ENCODE measurements around the gene MAP4K4. TPM values are rescaled to one million over a fixed set of nuclear protein-coding genes. Genes with fewer than 3 reads are reported as not detected.
A peak's percentile ranks its signal among the peaks of the same experiment; 100 is the strongest.

Gene MAP4K4
- total RNA-seq, 1 experiment from 2014 or later, result 162 TPM

DNA sequence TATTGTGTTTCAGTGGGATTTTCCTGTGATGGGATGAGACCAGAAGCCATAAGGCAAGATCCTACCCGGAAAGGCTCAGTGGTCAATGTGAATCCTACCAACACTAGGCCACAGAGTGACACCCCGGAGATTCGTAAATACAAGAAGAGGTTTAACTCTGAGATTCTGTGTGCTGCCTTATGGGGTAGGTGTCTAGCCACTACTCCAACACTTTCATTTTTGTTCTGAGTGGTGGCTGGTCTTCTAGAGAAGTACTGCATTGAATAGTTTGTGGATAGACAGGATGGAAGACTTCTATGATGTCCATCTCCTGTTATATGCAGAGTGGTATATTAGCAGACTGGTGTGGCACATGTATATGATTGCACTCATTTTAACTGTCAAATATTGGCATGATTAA lies 176.6 kb downstream of the MAP4K4 start:
- Mint-ChIP-seq H3K36me3 (ENCODE audit: insufficient read depth, unreplicated experiment) (peaks cover 94% of the 10 kb centered on the region), H3K4me1 (ENCODE audit: insufficient read depth, unreplicated experiment) (no peaks in the 10 kb centered on the region), H3K4me3 (ENCODE audit: unreplicated experiment) (no peak overlapping the region), H3K27me3 (ENCODE audit: insufficient read depth, unreplicated experiment) (no peaks in the 10 kb centered on the region), H3K9me3 (ENCODE audit: unreplicated experiment) (no peaks in the 10 kb centered on the region), H3K27ac (ENCODE audit: low read depth, unreplicated experiment) (no peak overlapping the region)
- POLR2A ChIA-PET, result no interaction called here
- intact Hi-C loops (cut with micrococcal nuclease), result no loop called here
- CTCF ChIA-PET, result interaction anchor here (1.0 to 2.5 kb wide), 4 partner anchors 10 to 531 kb away, joined by 3 to 13 read pairs (median 6); no protein-coding TSS in a partner anchor
- TF ChIP-seq, protein P1, sequence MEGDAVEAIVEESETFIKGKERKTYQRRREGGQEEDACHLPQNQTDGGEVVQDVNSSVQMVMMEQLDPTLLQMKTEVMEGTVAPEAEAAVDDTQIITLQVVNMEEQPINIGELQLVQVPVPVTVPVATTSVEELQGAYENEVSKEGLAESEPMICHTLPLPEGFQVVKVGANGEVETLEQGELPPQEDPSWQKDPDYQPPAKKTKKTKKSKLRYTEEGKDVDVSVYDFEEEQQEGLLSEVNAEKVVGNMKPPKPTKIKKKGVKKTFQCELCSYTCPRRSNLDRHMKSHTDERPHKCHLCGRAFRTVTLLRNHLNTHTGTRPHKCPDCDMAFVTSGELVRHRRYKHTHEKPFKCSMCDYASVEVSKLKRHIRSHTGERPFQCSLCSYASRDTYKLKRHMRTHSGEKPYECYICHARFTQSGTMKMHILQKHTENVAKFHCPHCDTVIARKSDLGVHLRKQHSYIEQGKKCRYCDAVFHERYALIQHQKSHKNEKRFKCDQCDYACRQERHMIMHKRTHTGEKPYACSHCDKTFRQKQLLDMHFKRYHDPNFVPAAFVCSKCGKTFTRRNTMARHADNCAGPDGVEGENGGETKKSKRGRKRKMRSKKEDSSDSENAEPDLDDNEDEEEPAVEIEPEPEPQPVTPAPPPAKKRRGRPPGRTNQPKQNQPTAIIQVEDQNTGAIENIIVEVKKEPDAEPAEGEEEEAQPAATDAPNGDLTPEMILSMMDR (IDR thresholded peaks at IDR 0.05; ENCODE audit: unreplicated experiment), result no peak
- DNase-seq (ENCODE audit: unreplicated experiment), result no peak
- BruUV-seq (replicated peaks), result no TSS peak

GRCh38 chr2:101879466-101879865 lies 182.0 kb downstream of the MAP4K4 start:
- no peaks in the 10 kb centered on the region for H3K27me3 Mint-ChIP-seq (ENCODE audit: insufficient read depth, unreplicated experiment)
- H3K36me3 Mint-ChIP-seq (ENCODE audit: insufficient read depth, unreplicated experiment), result peaks cover 79% of the 10 kb centered on the region
- no peak for DNase-seq (ENCODE audit: unreplicated experiment)
- no peaks in the 10 kb centered on the region for H3K9me3 Mint-ChIP-seq (ENCODE audit: unreplicated experiment)
- TF ChIP-seq, protein P1 (IDR thresholded peaks at IDR 0.05; ENCODE audit: unreplicated experiment), result no peak
- BruUV-seq (replicated peaks), result no TSS peak
- H3K4me3 Mint-ChIP-seq (ENCODE audit: unreplicated experiment), result no peak overlapping the region
- H3K4me1 Mint-ChIP-seq (ENCODE audit: insufficient read depth, unreplicated experiment), result no peaks in the 10 kb centered on the region
- H3K27ac Mint-ChIP-seq (ENCODE audit: low read depth, unreplicated experiment), result no peak overlapping the region
- ChIA-PET CTCF (interaction anchor here (0.7 to 1.7 kb wide), 3 partner anchors 17 to 362 kb away, joined by 3 to 7 read pairs (median 3); no protein-coding TSS in a partner anchor), POLR2A (interaction anchor here (0.5 kb wide), 1 partner anchor 177 kb away, joined by 3 read pairs; no protein-coding TSS in a partner anchor)
- intact Hi-C loops (cut with micrococcal nuclease), result no loop called here

- peaks cover 65% of the 10 kb centered on the region for H3K36me3 Mint-ChIP-seq (ENCODE audit: insufficient read depth, unreplicated experiment)
- no peak for DNase-seq (ENCODE audit: unreplicated experiment)
- ChIA-PET POLR2A (no interaction called here), CTCF (interaction anchor here (0.5 to 5.6 kb wide), 6 partner anchors 12 to 579 kb away, joined by 3 to 65 read pairs (median 6); no protein-coding TSS in a partner anchor)
- no peaks in the 10 kb centered on the region for H3K9me3 Mint-ChIP-seq (ENCODE audit: unreplicated experiment)
- TF ChIP-seq, protein P1 (IDR thresholded peaks at IDR 0.05; ENCODE audit: unreplicated experiment), result no peak
- no peak overlapping the region for H3K27ac Mint-ChIP-seq (ENCODE audit: low read depth, unreplicated experiment)
- intact Hi-C loops (cut with micrococcal nuclease), result loop anchor here (5.0 kb wide), 2 partner anchors 361 to 476 kb away; partner anchors contain the start of gene IL18R1
- BruUV-seq (replicated peaks), result no TSS peak
- H3K27me3 Mint-ChIP-seq (ENCODE audit: insufficient read depth, unreplicated experiment), result no peaks in the 10 kb centered on the region
- no peak overlapping the region for H3K4me3 Mint-ChIP-seq (ENCODE audit: unreplicated experiment)
- no peaks in the 10 kb centered on the region for H3K4me1 Mint-ChIP-seq (ENCODE audit: insufficient read depth, unreplicated experiment)
Measured at GRCh38 chr2:101881131-101881530, 183.6 kb downstream of the MAP4K4 start.

DNA sequence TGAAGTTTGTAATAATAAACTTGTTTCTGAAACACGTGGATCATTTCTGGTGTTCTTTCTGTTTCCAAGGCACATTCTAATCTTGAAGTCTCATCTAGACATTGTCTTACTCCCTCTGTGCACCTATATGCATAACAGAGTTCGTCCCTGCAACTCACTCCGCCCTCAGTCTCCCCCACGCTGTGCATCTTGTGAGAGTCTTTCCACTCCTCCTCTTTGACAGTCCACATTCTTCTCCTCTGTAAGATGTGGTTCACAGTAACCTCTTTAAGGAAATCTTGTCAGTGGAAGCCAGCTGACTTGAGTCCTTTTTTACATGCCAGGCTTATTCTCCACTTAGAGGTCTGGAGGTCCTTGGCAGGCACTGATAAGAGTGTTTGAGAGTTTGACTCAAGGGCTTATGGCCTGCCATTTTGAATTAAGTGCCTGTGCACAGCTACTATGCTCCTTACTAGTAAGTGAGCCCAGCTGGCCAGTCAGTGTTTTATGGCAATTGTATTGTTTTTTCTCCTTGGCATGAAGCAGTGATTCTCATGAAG lies 185.3 kb downstream of the MAP4K4 start:
- intact Hi-C loops (cut with micrococcal nuclease), result loop anchor here (5.0 kb wide), 2 partner anchors 359 to 474 kb away; partner anchors contain the start of gene IL18R1
- Mint-ChIP-seq H3K27me3 (ENCODE audit: insufficient read depth, unreplicated experiment) (no peaks in the 10 kb centered on the region), H3K27ac (ENCODE audit: low read depth, unreplicated experiment) (peak overlapping the region; percentile 46), H3K4me1 (ENCODE audit: insufficient read depth, unreplicated experiment) (no peaks in the 10 kb centered on the region), H3K4me3 (ENCODE audit: unreplicated experiment) (no peak overlapping the region), H3K9me3 (ENCODE audit: unreplicated experiment) (no peaks in the 10 kb centered on the region), H3K36me3 (ENCODE audit: insufficient read depth, unreplicated experiment) (peaks cover 67% of the 10 kb centered on the region)
- DNase-seq (ENCODE audit: unreplicated experiment), result no peak
- ChIA-PET CTCF (interaction anchor here (1.0 to 5.6 kb wide), 20 partner anchors 10 to 569 kb away, joined by 4 to 65 read pairs (median 14); partner anchors contain the start of gene IL1R1), POLR2A (interaction anchor here (0.6 to 1.4 kb wide), 5 partner anchors 78 to 566 kb away, joined by 3 to 7 read pairs (median 6); no protein-coding TSS in a partner anchor)
- TF ChIP-seq, protein P1 (IDR thresholded peaks at IDR 0.05; ENCODE audit: unreplicated experiment), result no peak
- BruUV-seq (replicated peaks), result no TSS peak

Measured in MCF 10A (cell line).